ENCODE data around the gene KCNJ11.

DNA sequence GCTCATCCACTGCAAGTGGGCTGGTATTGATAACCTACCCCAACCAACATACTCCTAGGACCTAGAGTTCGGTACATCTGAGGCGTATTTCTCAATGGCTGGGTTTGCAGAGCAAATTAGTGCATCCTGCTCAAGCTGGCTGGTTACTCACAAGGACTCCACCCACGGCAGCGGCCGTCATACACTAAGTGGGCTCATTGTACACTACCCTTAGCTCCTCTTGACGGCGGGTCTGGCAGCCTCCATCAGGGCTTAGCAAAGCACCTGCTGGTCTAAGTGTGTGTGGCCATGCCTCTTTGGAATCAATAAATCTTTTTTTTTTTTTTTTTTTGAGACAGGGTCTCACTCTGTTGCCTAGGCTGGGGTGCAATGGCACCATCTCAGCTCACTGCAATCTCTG is 20.2 kb upstream of the KCNJ11 start:
- TF ChIP-seq, protein P1, sequence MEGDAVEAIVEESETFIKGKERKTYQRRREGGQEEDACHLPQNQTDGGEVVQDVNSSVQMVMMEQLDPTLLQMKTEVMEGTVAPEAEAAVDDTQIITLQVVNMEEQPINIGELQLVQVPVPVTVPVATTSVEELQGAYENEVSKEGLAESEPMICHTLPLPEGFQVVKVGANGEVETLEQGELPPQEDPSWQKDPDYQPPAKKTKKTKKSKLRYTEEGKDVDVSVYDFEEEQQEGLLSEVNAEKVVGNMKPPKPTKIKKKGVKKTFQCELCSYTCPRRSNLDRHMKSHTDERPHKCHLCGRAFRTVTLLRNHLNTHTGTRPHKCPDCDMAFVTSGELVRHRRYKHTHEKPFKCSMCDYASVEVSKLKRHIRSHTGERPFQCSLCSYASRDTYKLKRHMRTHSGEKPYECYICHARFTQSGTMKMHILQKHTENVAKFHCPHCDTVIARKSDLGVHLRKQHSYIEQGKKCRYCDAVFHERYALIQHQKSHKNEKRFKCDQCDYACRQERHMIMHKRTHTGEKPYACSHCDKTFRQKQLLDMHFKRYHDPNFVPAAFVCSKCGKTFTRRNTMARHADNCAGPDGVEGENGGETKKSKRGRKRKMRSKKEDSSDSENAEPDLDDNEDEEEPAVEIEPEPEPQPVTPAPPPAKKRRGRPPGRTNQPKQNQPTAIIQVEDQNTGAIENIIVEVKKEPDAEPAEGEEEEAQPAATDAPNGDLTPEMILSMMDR (IDR thresholded peaks at IDR 0.05; ENCODE audit: poor library complexity), result no peak
- TF ChIP-seq EZH2phosphoT487 (IDR thresholded peaks at IDR 0.05; ENCODE audit: low read depth, severe bottlenecking, unreplicated experiment) (no peak), EZH2 (IDR thresholded peaks at IDR 0.05; ENCODE audit: borderline replicate concordance) (no peak)
